ENCODE results near the gene SYTL1. TPM values are rescaled to one million over a fixed set of nuclear protein-coding genes. Genes with fewer than 3 reads are reported as not detected.
A peak's percentile ranks its signal among the peaks of the same experiment; 100 is the strongest.

SYTL1 gene
- polyA plus RNA-seq, 1 donor from 2014 or later = not detected

DNA sequence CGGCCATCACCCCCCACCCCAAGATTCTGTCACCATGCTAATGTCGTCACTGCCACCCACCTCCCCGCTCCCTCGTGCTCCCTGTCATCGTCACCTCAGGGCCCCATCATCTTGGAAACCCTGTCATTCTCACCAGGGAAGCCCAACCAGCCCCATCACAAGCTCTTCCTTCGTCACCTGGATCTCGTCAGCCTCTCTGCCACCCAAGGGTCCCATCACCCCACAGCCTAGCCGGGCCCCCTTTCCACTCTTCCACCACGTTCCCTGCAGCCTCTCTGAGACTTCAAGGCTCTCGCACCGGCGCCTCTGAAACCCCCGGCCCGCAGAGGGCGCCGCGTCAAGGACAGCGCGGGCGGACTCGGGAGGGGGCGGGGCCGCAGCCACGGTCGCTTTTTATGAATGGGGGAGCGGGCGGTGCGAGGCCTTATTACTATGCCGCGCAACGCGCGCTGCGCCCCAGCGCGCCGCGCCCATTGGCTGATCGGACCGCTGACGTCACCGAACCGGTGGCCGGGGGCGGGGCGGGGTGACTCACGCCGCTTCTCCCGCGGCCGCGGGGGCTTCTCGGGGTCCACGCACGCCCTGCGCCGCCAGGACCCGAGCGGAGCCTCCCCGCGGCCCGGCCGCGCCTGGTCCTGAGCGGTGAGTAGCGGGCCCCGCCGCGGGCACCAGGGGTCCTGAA, 50.4 kb downstream of the SYTL1 start, which contains the start of gene GPR3:
Gene GPR3, plus strand, starts transcription at position 527 of the 682 bp plus-strand sequence. CDS start 1,177 bp downstream, outside the sequence.
- Histone ChIP-seq H4K20me1 (ENCODE audit: insufficient read depth) (no peaks in the 10 kb centered on the region), H3K79me2 (replicated peaks; ENCODE audit: insufficient read depth, low read length) (no peaks in the 10 kb centered on the region), H3K4me2 (ENCODE audit: low read length) (peak within 1 kb of the TSS; percentile 67), H2AFZ (ENCODE audit: low read depth, low read length) (peak within 1 kb of the TSS; percentile 51), H3K27me3 (ENCODE audit: insufficient read depth, low read depth, low read length) (no peaks in the 10 kb centered on the region), H3K36me3 (ENCODE audit: insufficient read depth, low read length) (no peaks in the 10 kb centered on the region), H3K27ac (ENCODE audit: low read length) (peak within 1 kb of the TSS; percentile 12), H3K9ac (ENCODE audit: low read length) (peak within 1 kb of the TSS; percentile 84), H3K9me3 (ENCODE audit: low read length) (no peaks in the 10 kb centered on the region), H3K9me2 (ENCODE audit: insufficient read depth, low read length) (no peaks in the 10 kb centered on the region), H3K4me3 (ENCODE audit: low read length) (peak within 1 kb of the TSS; percentile 75), H3F3A (ENCODE audit: insufficient read depth, low read length, poor library complexity, severe bottlenecking) (no peaks in the 10 kb centered on the region)
- TF ChIP-seq POLR2AphosphoS5 (IDR thresholded peaks at IDR 0.05) (peak; percentile 30), RAD21 (conservative IDR thresholded peaks at IDR 0.05) (peak; percentile 67), MXI1 (conservative IDR thresholded peaks at IDR 0.05; ENCODE audit: poor library complexity, severe bottlenecking) (peak; percentile 69), TAF1 (IDR thresholded peaks at IDR 0.05; ENCODE audit: low read depth) (no peak), SMC3 (conservative IDR thresholded peaks at IDR 0.05; ENCODE audit: poor library complexity) (peak; percentile 86), EP300 (conservative IDR thresholded peaks at IDR 0.05; ENCODE audit: poor library complexity, severe bottlenecking) (peak; percentile 48)
- TF ChIP-seq, protein P1, sequence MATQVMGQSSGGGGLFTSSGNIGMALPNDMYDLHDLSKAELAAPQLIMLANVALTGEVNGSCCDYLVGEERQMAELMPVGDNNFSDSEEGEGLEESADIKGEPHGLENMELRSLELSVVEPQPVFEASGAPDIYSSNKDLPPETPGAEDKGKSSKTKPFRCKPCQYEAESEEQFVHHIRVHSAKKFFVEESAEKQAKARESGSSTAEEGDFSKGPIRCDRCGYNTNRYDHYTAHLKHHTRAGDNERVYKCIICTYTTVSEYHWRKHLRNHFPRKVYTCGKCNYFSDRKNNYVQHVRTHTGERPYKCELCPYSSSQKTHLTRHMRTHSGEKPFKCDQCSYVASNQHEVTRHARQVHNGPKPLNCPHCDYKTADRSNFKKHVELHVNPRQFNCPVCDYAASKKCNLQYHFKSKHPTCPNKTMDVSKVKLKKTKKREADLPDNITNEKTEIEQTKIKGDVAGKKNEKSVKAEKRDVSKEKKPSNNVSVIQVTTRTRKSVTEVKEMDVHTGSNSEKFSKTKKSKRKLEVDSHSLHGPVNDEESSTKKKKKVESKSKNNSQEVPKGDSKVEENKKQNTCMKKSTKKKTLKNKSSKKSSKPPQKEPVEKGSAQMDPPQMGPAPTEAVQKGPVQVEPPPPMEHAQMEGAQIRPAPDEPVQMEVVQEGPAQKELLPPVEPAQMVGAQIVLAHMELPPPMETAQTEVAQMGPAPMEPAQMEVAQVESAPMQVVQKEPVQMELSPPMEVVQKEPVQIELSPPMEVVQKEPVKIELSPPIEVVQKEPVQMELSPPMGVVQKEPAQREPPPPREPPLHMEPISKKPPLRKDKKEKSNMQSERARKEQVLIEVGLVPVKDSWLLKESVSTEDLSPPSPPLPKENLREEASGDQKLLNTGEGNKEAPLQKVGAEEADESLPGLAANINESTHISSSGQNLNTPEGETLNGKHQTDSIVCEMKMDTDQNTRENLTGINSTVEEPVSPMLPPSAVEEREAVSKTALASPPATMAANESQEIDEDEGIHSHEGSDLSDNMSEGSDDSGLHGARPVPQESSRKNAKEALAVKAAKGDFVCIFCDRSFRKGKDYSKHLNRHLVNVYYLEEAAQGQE (IDR thresholded peaks at IDR 0.05; ENCODE audit: borderline replicate concordance) = no peak
- TF ChIP-seq, protein P2, sequence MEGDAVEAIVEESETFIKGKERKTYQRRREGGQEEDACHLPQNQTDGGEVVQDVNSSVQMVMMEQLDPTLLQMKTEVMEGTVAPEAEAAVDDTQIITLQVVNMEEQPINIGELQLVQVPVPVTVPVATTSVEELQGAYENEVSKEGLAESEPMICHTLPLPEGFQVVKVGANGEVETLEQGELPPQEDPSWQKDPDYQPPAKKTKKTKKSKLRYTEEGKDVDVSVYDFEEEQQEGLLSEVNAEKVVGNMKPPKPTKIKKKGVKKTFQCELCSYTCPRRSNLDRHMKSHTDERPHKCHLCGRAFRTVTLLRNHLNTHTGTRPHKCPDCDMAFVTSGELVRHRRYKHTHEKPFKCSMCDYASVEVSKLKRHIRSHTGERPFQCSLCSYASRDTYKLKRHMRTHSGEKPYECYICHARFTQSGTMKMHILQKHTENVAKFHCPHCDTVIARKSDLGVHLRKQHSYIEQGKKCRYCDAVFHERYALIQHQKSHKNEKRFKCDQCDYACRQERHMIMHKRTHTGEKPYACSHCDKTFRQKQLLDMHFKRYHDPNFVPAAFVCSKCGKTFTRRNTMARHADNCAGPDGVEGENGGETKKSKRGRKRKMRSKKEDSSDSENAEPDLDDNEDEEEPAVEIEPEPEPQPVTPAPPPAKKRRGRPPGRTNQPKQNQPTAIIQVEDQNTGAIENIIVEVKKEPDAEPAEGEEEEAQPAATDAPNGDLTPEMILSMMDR (IDR thresholded peaks at IDR 0.05; ENCODE audit: poor library complexity, severe bottlenecking) = peak; percentile 80

DNA sequence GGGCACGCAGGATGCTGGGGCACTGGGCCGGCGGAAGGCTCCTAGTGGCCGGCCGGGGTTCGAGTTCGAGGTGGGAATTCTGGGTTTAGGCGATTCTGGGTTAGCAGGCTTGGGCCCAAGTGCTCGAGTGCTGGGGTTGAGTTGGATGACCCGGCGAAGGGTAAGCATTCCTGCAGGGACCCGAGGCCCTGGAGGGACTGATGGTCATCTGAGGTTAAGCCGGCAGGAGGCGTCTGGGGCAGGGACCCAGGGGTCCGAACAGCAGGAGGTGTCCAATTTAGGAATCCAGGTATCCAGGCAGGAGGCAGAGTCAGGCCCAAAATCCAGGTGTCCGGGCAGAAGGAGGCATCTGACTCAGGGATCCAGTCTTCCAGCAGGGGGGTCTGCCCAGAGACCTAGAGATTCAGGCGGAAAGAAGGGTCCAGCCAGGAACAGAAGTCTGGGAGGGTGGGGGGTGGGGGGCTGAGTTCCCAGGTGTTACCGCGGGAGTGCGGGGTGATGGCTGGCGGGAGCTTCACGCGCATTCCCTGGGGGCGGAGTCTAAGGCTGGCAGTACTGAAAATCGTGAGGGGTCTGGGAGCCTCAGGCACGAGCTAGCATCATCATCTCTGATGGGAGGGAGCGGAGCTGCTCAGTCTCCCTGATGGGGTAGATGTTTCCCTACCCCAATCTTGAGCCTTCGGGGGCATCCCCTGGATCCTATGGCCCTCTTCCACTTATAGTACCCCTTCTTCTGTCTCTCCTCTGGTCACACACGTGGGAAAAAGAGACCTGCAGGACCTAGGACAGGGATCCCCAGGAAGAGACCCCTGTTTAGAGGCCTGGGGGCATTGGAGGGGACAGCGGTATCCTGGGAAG, 51.2 kb downstream of the SYTL1 start:
- Histone ChIP-seq H3F3A (ENCODE audit: insufficient read depth, low read length, poor library complexity, severe bottlenecking) (no peaks in the 10 kb centered on the region), H4K20me1 (ENCODE audit: insufficient read depth) (no peaks in the 10 kb centered on the region), H3K9ac (ENCODE audit: low read length) (peak overlapping the region; percentile 84), H3K4me2 (ENCODE audit: low read length) (peak overlapping the region; percentile 67), H3K9me3 (ENCODE audit: low read length) (no peaks in the 10 kb centered on the region), H3K27me3 (ENCODE audit: insufficient read depth, low read depth, low read length) (no peaks in the 10 kb centered on the region), H3K4me3 (ENCODE audit: low read length) (peak overlapping the region; percentile 75), H3K79me2 (replicated peaks; ENCODE audit: insufficient read depth, low read length) (no peaks in the 10 kb centered on the region), H3K9me2 (ENCODE audit: insufficient read depth, low read length) (no peaks in the 10 kb centered on the region), H2AFZ (ENCODE audit: low read depth, low read length) (no peak overlapping the region), H3K36me3 (ENCODE audit: insufficient read depth, low read length) (no peaks in the 10 kb centered on the region), H3K27ac (ENCODE audit: low read length) (no peak overlapping the region)
- TF ChIP-seq MXI1 (conservative IDR thresholded peaks at IDR 0.05; ENCODE audit: poor library complexity, severe bottlenecking) (no peak), EZH2 (IDR thresholded peaks at IDR 0.05; ENCODE audit: borderline replicate concordance, insufficient read depth, low read length, poor library complexity, severe bottlenecking) (no peak), RAD21 (conservative IDR thresholded peaks at IDR 0.05) (no peak), POLR2AphosphoS5 (IDR thresholded peaks at IDR 0.05) (no peak), SMC3 (conservative IDR thresholded peaks at IDR 0.05; ENCODE audit: poor library complexity) (no peak), EP300 (conservative IDR thresholded peaks at IDR 0.05; ENCODE audit: poor library complexity, severe bottlenecking) (no peak), TAF1 (IDR thresholded peaks at IDR 0.05; ENCODE audit: low read depth) (no peak)
- TF ChIP-seq, protein P1 (IDR thresholded peaks at IDR 0.05; ENCODE audit: borderline replicate concordance) = no peak
- TF ChIP-seq, protein P2 (IDR thresholded peaks at IDR 0.05; ENCODE audit: poor library complexity, severe bottlenecking) = no peak

Measured in neural cell (in vitro differentiated cells).